SK-N-SH (cell line): ENCODE data around the gene MRGPRG. TPM values are rescaled to one million over a fixed set of nuclear protein-coding genes. Genes with fewer than 3 reads are reported as not detected.

ENCODE experiments used
- CTCF ChIA-PET: fragments of 300-600, 350-600 bp; formaldehyde crosslinking; extraction: SDS; loops from one replicate; lab custom pipeline; 2021; lab: Yijun Ruan, JAX
- POLR2A ChIA-PET: fragments of 350-600 bp; sonication (Branson Sonifier 250); formaldehyde crosslinking; extraction: SDS; loops from one replicate; lab custom pipeline; 2020; ENCODE audit warnings: antibody characterized with exemption, inconsistent platforms; lab: Yijun Ruan, JAX
- DNase-seq: peaks from one replicate; pipeline ENCODE4 v3.0.0; 2012
- H2AFZ ChIP-seq: fragments of 200-600 bp; sonication (generic); 2 replicates; pipeline ENCODE4 v1.8.1; 2016; ENCODE audit warnings: antibody characterized with exemption, mild to moderate bottlenecking, low read depth
- H3F3A ChIP-seq: fragments of 200-600 bp; sonication (generic); replicated peaks from 2 replicates; pipeline ENCODE3; 2016; ENCODE audit warnings: antibody characterized with exemption, mild to moderate bottlenecking; ENCODE audit not compliant: insufficient read depth
- H3K27ac ChIP-seq, 2 experiments: fragments of 200-500 bp in 1 of 2; fragments of 200-600 bp in 1 of 2; sonication (Bioruptor generic) in 1 of 2; sonication (generic), shearing (Covaris generic) in 1 of 2; 2 replicates each; pipeline versions ENCODE4 v1.5.1 to v1.6.1; 2014 to 2016; ENCODE audit warnings: low read depth in 2 of 2, inconsistent platforms in 1 of 2, low read length in 1 of 2, mild to moderate bottlenecking in 1 of 2, mixed read lengths in 1 of 2
- H3K27me3 ChIP-seq: fragments of 200-600 bp; sonication (generic), shearing (Covaris generic); 2 replicates; pipeline ENCODE4 v1.6.1; 2016; ENCODE audit warnings: mixed run types; ENCODE audit not compliant: insufficient read depth
- H3K36me3 ChIP-seq, 2 experiments: fragments of 200-500 bp in 1 of 2; fragments of 200-600 bp in 1 of 2; sonication (Bioruptor generic) in 1 of 2; sonication (generic) in 1 of 2; replicated peaks in 1 of 2; 2 replicates each; pipeline versions ENCODE3 to v1.5.1; 2014 to 2016; ENCODE audit warnings: low read length in 1 of 2, mild to moderate bottlenecking in 1 of 2; ENCODE audit not compliant: insufficient read depth in 2 of 2, control insufficient read depth in 1 of 2
- H3K4me1 ChIP-seq, 2 experiments: fragments of 200-500 bp in 1 of 2; fragments of 200-600 bp in 1 of 2; sonication (Bioruptor generic) in 1 of 2; sonication (generic), shearing (Covaris generic) in 1 of 2; 2 replicates each; pipeline versions ENCODE4 v1.5.1 to v1.6.1; 2014 to 2016; ENCODE audit warnings: low read depth in 1 of 2, low read length in 1 of 2, mixed run types in 1 of 2; ENCODE audit not compliant: insufficient read depth in 2 of 2, control insufficient read depth in 1 of 2
- H3K4me2 ChIP-seq: fragments of 200-600 bp; sonication (generic), shearing (Covaris generic); 2 replicates; pipeline ENCODE4 v1.6.1; 2017; ENCODE audit warnings: mixed run types
- H3K4me3 ChIP-seq, 2 experiments: fragments of 200-500 bp in 1 of 2; fragments of 200-600 bp in 1 of 2; sonication (Bioruptor generic) in 1 of 2; sonication (generic), shearing (Covaris generic) in 1 of 2; 2 replicates each; pipeline versions ENCODE4 v1.5.1 to v1.8.1; 2014 to 2016; ENCODE audit warnings: low read depth in 2 of 2, inconsistent platforms in 1 of 2, low read length in 1 of 2, mild to moderate bottlenecking in 1 of 2, mixed read lengths in 1 of 2, moderate library complexity in 1 of 2
- H3K79me2 ChIP-seq: fragments of 200-600 bp; sonication (generic); 2 replicates; pipeline ENCODE4 v1.8.1; 2017; ENCODE audit warnings: mild to moderate bottlenecking; ENCODE audit not compliant: insufficient read depth
- H3K9ac ChIP-seq: fragments of 200-600 bp; sonication (generic); 2 replicates; pipeline ENCODE4 v1.6.1; 2017; ENCODE audit warnings: mixed run types
- H3K9me2 ChIP-seq: fragments of 200-600 bp; sonication (generic); 2 replicates; pipeline ENCODE4 v1.6.1; 2017; ENCODE audit warnings: mixed run types
- H3K9me3 ChIP-seq: fragments of 200-600 bp; sonication (generic); 2 replicates; pipeline ENCODE4 v1.6.1; 2017; ENCODE audit warnings: mixed run types, mild to moderate bottlenecking, moderate library complexity
- H4K20me1 ChIP-seq: fragments of 200-600 bp; sonication (generic); 2 replicates; pipeline ENCODE4 v1.6.1; 2017; ENCODE audit warnings: mild to moderate bottlenecking, mixed run types; ENCODE audit not compliant: insufficient read depth
- CHD2 ChIP-seq: fragments of 150-350 bp; IDR thresholded peaks from 2 replicates; pipeline ENCODE4 v1.6.1; 2018; ENCODE audit warnings: low read length; ENCODE audit not compliant: partially characterized antibody
- ELF1 ChIP-seq: IDR thresholded peaks from 2 replicates; pipeline ENCODE4 v1.4.0; 2012
- EP300 ChIP-seq, 2 experiments: IDR thresholded peaks; 2 replicates each; pipeline versions ENCODE4 v1.4.0 to v1.6.1; 2012; ENCODE audit warnings: borderline replicate concordance in 1 of 2, low read depth in 1 of 2, low read length in 1 of 2
- EZH2phosphoT487 ChIP-seq: fragments of 200-600 bp; sonication (generic); IDR thresholded peaks from 2 replicates; pipeline ENCODE4 v1.6.1; 2017; ENCODE audit warnings: low read depth, mixed run types, mild to moderate bottlenecking, antibody characterized with exemption, moderate library complexity, borderline replicate concordance
- FOSL2 ChIP-seq: IDR thresholded peaks from 2 replicates; pipeline ENCODE4 v1.4.0; 2012; ENCODE audit warnings: low read depth, mild to moderate bottlenecking, moderate library complexity, borderline replicate concordance
- FOXJ3 ChIP-seq: sonication (generic); formaldehyde crosslinking; IDR thresholded peaks from 2 replicates; pipeline ENCODE4 v1.5.1; 2020; ENCODE audit warnings: mild to moderate bottlenecking, missing genetic modification reagents
- FOXM1 ChIP-seq: IDR thresholded peaks from 2 replicates; pipeline ENCODE4 v1.4.0; 2012; ENCODE audit warnings: low read depth, mild to moderate bottlenecking
- GATA2 ChIP-seq: sonication (generic); formaldehyde crosslinking; IDR thresholded peaks from 2 replicates; pipeline ENCODE4 v1.5.0; 2020; ENCODE audit warnings: mild to moderate bottlenecking, missing genetic modification reagents
- MAX ChIP-seq: IDR thresholded peaks from 2 replicates; pipeline ENCODE4 v1.4.0; 2012; ENCODE audit warnings: low read depth
- MXI1 ChIP-seq: IDR thresholded peaks from 2 replicates; pipeline ENCODE4 v1.6.1; 2012; ENCODE audit warnings: mild to moderate bottlenecking, low read depth, low read length, improper control_type of control experiment
- NFIC ChIP-seq: IDR thresholded peaks from 2 replicates; pipeline ENCODE4 v1.4.0; 2012; ENCODE audit warnings: borderline replicate concordance
- NRF1 ChIP-seq: IDR thresholded peaks from 2 replicates; pipeline ENCODE4 v1.6.1; 2012; ENCODE audit warnings: low read depth, mild to moderate bottlenecking, low read length
- POLR2AphosphoS5 ChIP-seq: IDR thresholded peaks from 2 replicates; pipeline ENCODE4 v1.6.1; 2012; ENCODE audit warnings: low read depth, low read length
- RAD21 ChIP-seq: IDR thresholded peaks from 2 replicates; pipeline ENCODE4 v1.6.1; 2012; ENCODE audit warnings: mild to moderate bottlenecking, low read length
- RCOR1 ChIP-seq: fragments of 150-350 bp; IDR thresholded peaks from 2 replicates; pipeline ENCODE4 v1.6.1; 2017; ENCODE audit warnings: antibody characterized with exemption, low read length
- REST ChIP-seq: IDR thresholded peaks from 2 replicates; pipeline ENCODE4 v1.6.1; 2012; ENCODE audit warnings: mild to moderate bottlenecking, low read depth, low read length, moderate library complexity
- SMC3 ChIP-seq: IDR thresholded peaks from 2 replicates; pipeline ENCODE4 v1.6.1; 2012; ENCODE audit warnings: low read depth, low read length, improper control_type of control experiment
- TAF1 ChIP-seq: IDR thresholded peaks from 2 replicates; pipeline ENCODE4 v1.6.1; 2012; ENCODE audit warnings: low read depth, mild to moderate bottlenecking, low read length, moderate library complexity, borderline replicate concordance
- USF1 ChIP-seq: IDR thresholded peaks from 2 replicates; pipeline ENCODE4 v1.4.0; 2012; ENCODE audit warnings: low read depth, borderline replicate concordance
- WGBS: methylation state at CpG from one replicate; pipeline ENCODE4 v1.1.6; 2017; ENCODE audit warnings: low lambda C conversion rate; 5-methylcytosine and 5-hydroxymethylcytosine counted together
- polyA plus RNA-seq, 3 experiments: library from polyadenylated mRNA; depleted of rRNA; stranded (reverse); fragments of >200 nt; gene quantifications; 2 replicates each; pipeline ENCODE4 v1.2.3, GENCODE V29; 2012
- TF ChIP-seq, protein P1 (sequence below): IDR thresholded peaks from 2 replicates; pipeline ENCODE4 v1.4.0; 2012; ENCODE audit warnings: low read depth, borderline replicate concordance

MRGPRG gene
- polyA plus RNA-seq, 1 of the 3 experiments (the other 2 are of a cell fraction) = not detected

GRCh38 chr11:3196161-3197043 lies 22.2 kb downstream of the MRGPRG start:
- Histone ChIP-seq H3K36me3 (no peaks in the 10 kb centered on the region), H4K20me1 (no peaks in the 10 kb centered on the region), H3K27me3 (0 out of 2 replicates have a peak, but pooled peaks cover 2% of the 10 kb centered on the region), H3K79me2 (no peaks in the 10 kb centered on the region), H3K27ac (no peak overlapping the region; a peak in 1 of 4 replicates), H3K9me2 (no peaks in the 10 kb centered on the region), H3K4me1 (peaks cover 0 to 13% of the 10 kb centered on the region in 2 experiments; a peak in 1 of 4 replicates), H3K9ac (no peak overlapping the region), H3K9me3 (no peaks in the 10 kb centered on the region), H2AFZ (no peak overlapping the region), H3K4me3 (no peak overlapping the region), H3K4me2 (no peak overlapping the region), H3F3A (no peaks in the 10 kb centered on the region)
- CTCF ChIA-PET = interaction anchor here (1.1 to 2.4 kb wide), 5 partner anchors 33 to 159 kb away, joined by 3 to 10 read pairs (median 6); no protein-coding TSS in a partner anchor
- no peak for TF ChIP-seq MAX
- no peak for TF ChIP-seq FOSL2
- no peak for TF ChIP-seq RAD21
- no peak for TF ChIP-seq RCOR1
- TF ChIP-seq, protein P1, sequence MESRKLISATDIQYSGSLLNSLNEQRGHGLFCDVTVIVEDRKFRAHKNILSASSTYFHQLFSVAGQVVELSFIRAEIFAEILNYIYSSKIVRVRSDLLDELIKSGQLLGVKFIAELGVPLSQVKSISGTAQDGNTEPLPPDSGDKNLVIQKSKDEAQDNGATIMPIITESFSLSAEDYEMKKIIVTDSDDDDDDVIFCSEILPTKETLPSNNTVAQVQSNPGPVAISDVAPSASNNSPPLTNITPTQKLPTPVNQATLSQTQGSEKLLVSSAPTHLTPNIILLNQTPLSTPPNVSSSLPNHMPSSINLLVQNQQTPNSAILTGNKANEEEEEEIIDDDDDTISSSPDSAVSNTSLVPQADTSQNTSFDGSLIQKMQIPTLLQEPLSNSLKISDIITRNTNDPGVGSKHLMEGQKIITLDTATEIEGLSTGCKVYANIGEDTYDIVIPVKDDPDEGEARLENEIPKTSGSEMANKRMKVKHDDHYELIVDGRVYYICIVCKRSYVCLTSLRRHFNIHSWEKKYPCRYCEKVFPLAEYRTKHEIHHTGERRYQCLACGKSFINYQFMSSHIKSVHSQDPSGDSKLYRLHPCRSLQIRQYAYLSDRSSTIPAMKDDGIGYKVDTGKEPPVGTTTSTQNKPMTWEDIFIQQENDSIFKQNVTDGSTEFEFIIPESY = no peak
- TF ChIP-seq NFIC = no peak
- TF ChIP-seq USF1 = no peak
- TF ChIP-seq GATA2 (CRISPR knock-in tag) = no peak
- TF ChIP-seq CHD2 = no peak
- no peak for TF ChIP-seq NRF1
- TF ChIP-seq EP300 (IDR thresholded peaks at IDR 0.05; ENCODE audit: borderline replicate concordance in 1 of 2, low read depth in 1 of 2, low read length in 1 of 2) = no peak
- no peak for TF ChIP-seq EZH2phosphoT487
- TF ChIP-seq TAF1 = no peak
- TF ChIP-seq POLR2AphosphoS5 = no peak
- no peak for TF ChIP-seq MXI1
- no peak for TF ChIP-seq FOXJ3 (CRISPR knock-in tag)
- no peak for TF ChIP-seq ELF1
- no peak for TF ChIP-seq REST
- TF ChIP-seq SMC3 = no peak
- TF ChIP-seq FOXM1 = no peak
- POLR2A ChIA-PET = no interaction called here
- WGBS = 65% methylated on average over 9 of the region's 23 CpGs
- DNase-seq = peak; percentile 75
